Suprapubic skin (tissue), 4 donors: ENCODE measurements around the gene RCL1.

Experiments
- CTCF ChIP-seq, 2 donors: fragments of 200-600 bp in 1 of 2; fragments of 450-650 bp in 1 of 2; sonication (generic) in 1 of 2; IDR thresholded peaks; one replicate each; pipeline ENCODE4 v1.5.1; 2016 to 2019; ENCODE audit warnings: antibody characterized with exemption in 2 of 2, mild to moderate bottlenecking in 1 of 2, moderate library complexity in 1 of 2
- EP300 ChIP-seq: sonication (generic); formaldehyde crosslinking; IDR thresholded peaks from one replicate; pipeline ENCODE4 v1.6.1; 2017; ENCODE audit warnings: antibody characterized with exemption
- POLR2A ChIP-seq, 2 donors: fragments of 450-650 bp; IDR thresholded peaks; one replicate each; pipeline ENCODE4 v1.6.1; 2017; ENCODE audit warnings: antibody characterized with exemption in 2 of 2, mild to moderate bottlenecking in 2 of 2, moderate library complexity in 2 of 2
- POLR2AphosphoS5 ChIP-seq, 3 donors: sonication (generic); formaldehyde crosslinking; IDR thresholded peaks; one replicate each; pipeline ENCODE4 v1.6.1; 2017; ENCODE audit warnings: antibody characterized with exemption in 3 of 3

DNA sequence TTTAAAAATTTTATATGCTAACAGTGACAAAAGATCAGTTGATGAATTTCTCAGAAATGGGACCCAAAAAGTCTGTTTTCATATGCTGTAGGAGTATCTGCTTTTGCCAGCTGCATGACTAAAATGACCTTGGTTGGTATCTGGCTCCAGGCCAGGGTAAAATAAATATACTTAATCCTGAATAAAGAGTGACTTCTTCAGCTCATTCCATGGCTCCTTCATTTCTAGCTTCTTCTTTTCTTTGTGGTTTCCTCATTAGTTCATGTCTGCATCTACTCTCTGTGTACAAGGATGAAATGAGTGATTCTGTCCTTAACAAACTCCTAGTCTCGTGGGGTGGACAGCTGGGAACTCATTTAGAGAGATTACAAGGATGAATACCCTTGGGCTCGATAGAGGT lies 36.0 kb downstream of the RCL1 start:
- TF ChIP-seq CTCF (IDR thresholded peaks at IDR 0.05) (no peak), POLR2A (IDR thresholded peaks at IDR 0.05) (no peak), POLR2AphosphoS5 (IDR thresholded peaks at IDR 0.05) (no peak), EP300 (no peak)
